M059J (cell line): Measurements from ENCODE around the gene ASCL5. TPM values are rescaled to one million over a fixed set of nuclear protein-coding genes. Genes with fewer than 3 reads are reported as not detected.

Experiments
- DNase-seq: peaks from one replicate; pipeline ENCODE4 v3.0.0-alpha.2; 2012; ENCODE audit warnings: low read depth
- total RNA-seq: library from RNA; depleted of rRNA; stranded (reverse); fragments of >200 nt; shearing (Covaris generic); gene quantifications from 2 replicates; pipeline ENCODE4 v1.2.3, GENCODE V29; 2014

The ASCL5 gene
- total RNA-seq, 1 experiment from 2014 or later, result not detected

DNA sequence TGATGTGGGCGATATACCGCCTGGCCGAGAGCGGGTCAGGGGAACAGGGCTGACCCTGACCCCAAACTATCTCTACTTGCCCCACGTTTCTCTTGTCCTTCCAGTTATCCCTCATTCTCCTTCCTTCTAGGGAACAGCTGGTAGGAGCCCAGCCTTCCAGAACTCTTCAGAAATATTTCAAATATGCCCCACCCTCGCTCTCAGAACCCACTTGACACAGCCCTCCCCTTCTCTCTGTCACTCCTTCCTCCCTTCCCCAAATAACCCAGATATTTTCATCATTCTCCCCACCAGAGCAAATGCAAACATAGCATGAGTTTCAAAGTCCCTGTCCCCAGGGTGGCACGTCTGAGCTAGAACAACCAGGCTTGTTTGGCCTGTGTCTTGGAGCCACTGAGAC, 15.8 kb downstream of the ASCL5 start:
- DNase-seq, result no peak

DNA sequence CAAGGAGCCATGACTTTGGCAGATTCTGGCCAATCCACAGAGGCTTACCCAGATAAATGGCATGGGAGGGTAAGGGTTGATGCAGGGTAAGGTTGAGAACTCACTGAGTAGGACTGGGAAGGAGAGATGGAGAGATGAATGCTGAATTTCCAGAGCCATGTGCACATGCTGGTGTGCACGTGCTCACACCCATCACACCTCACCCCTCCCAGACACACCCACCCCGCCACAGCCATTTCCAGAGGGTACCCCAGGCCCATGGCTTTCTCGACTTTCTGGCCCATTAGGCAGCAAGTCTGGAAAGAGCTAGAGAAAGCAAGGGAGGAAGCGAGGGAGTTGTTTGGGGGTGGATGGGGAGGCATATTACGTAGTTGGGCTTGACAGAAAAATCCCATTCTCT, 16.4 kb downstream of the ASCL5 start:
- DNase-seq, result no peak

DNA sequence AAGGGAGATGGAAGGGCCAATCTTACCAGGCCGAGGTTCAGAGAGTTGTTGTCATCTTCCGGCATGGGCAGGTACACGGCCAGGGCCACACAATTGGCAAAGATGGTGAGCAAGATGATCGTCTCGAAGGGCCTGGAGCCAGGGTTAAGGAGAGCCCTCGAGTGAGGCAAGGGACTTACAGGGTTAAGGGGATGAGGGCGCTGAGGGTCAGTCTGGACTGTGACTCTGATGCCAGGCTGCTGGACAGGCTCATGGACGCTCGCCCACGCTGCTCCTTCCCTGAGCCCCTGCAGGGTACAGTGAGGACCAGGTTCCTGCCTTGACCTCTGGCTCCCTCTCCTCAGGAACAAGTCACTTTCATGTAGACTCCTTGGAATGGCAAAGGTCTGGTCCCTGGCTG, 16.8 kb downstream of the ASCL5 start:
- no peak for DNase-seq

DNA sequence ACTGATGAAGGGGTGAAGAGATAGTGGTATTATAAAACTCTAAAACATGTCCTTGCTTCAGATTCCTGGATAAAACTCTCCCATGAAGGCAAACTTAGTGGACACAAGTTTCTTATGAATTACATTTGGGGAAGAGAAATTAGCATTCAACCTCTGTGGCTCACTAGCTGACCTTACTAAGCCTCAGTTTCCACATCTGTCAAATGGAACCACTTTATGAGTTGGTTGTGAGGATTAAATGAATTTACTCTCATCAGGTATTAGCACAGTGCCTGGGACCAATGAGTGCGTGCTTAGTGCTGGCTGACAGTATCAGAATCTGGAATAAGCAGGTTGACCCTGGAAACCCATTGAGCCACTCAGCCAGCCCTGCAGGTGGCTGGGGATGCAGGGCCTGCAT, 17.3 kb downstream of the ASCL5 start:
- DNase-seq, result no peak

DNA sequence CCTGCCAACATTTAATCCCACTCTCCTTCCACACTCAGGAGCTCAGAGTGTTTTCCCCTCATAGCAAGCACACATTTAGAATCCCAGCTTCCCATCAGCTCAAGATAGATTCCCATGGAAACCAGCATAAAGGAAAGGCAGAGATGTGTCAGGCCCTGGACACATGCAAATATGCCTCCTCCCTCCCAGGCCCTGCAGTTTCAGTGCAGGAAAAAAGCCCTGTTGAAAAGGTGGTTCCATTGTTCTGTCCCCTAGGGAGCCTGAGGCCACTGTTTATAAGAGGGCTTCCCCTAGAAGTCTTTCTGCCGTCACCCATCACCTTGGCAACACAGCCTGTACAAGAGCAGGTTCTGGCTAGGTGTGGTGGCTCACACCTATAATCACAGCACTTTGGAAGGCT, 18.4 kb downstream of the ASCL5 start:
- peak; percentile 16 for DNase-seq

DNA sequence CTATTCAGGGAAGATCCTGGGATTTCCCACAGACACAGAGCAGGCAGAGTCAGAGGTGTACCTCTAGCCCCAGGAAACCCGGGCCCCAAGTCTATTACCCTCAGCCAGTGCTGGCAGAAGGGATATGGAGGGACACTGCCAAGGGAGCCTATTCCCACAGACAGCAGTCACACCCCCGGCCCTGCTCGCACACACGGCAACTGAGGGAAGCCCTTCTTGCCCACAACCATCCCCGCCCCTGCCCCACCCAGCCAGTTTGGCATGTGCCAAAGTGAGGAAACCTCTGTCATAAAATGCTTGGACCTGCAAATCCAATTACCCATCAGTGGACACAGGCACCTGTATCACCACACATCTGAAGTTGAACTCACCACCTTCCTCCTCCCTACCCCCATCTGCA, 21.3 kb downstream of the ASCL5 start:
- no peak for DNase-seq

DNA sequence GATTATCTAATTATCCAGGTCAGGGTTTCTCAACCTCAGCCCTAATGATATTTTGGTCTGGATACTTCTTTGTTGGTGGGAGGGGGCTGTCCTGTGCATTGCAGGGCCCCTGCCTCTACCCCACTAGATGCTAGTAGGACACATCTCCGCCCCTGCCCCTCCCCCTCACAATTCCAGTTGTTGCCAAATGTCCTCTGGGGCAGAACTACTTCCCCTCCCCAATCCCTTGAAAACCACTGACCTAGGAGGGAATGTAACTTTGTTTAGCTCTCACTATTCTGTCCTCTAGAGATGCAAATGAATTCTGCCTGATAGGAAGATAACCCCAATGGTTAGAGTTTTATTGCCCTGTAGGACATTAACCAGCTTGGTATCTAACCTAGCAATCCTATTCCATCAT, 22.8 kb downstream of the ASCL5 start:
- DNase-seq, result no peak

DNA sequence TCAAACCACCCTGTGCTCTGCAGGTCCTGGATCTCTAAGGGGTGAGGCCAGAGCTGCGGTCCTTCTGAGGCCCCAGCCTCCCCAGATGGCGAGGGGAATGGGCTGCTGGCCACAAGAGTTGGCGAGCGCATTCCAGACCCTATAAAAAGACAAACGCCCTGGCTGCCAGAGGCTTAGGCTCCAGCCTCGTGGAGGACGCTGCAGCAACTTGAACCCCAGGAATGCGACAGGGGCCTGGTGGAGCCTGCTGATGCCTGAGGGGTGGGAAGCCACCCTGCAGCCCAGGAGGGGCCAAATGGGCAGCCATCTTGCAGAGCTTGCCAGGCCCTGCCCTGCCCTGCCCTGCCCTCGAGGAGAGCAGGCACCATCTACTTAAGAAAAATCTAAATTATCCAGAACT, 23.3 kb downstream of the ASCL5 start:
- DNase-seq, result no peak

DNA sequence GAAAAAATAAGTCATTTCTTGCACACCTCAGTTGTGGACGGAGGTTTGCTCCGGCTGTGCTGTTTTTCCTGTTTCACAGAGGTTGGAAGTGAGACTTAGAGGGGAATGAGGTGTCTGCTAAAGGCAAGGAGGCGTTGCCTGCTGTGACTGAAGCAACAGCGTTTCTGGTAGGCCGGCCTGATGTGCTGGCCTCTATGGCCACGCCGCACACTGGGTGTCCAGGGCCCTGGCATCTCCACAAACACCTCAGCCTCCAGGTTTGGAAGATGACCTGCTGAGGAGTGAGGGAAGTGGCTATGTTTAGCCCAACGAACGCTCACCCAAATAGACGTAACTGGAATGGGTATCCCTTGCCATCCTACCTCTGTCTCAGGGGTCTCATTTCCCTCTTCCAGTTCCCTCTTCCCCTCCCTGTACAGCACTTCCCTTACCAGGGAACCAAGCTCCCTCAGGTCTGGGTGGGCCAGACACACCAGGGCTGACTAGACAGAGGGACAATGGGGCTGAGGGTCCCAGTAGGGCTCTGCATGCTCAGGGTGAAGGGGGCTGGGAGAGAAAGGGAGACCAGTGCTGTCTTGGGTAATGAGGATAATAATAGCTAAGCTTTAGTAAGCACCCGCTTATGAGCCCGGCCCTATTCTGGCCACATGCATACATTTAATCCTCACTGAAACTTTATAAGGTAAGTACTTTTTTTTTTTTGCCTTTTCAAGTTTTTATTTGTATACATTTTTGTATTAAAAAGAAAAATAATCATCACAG, 26.6 kb downstream of the ASCL5 start:
- DNase-seq, result no peak

DNA sequence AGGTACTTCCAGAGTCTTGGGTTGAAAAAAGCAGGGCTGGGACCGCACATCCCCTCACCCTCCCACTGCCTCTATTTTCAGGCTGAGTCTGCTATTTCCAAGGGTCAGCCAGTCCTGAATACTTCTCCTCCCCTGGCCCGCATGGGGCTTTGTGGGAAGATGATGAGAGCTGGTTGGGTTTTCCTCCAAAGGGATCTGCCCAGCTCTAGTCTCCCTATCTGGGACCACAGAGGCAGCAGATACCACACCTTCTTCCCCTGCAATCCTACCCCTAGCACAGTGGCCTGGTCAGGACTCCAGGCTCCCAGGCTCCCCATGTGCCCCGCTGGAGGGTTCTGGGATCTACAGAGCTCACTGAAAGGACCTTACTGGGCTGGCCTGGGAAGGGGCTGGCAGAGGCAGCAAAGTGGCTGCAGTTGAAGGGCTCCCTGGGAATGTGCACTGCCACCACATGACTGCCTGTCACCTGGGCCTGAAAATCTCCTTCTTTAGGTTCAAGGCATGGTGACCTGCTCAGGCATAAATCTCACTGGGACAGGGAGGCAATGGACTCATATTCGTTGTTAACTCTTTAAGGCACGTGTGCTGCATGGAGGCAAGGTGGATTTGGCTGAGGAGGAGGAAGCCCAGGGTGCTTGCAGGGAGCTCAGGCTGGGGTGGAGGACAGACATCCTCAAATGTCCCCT, 27.8 kb downstream of the ASCL5 start:
- no peak for DNase-seq

DNA sequence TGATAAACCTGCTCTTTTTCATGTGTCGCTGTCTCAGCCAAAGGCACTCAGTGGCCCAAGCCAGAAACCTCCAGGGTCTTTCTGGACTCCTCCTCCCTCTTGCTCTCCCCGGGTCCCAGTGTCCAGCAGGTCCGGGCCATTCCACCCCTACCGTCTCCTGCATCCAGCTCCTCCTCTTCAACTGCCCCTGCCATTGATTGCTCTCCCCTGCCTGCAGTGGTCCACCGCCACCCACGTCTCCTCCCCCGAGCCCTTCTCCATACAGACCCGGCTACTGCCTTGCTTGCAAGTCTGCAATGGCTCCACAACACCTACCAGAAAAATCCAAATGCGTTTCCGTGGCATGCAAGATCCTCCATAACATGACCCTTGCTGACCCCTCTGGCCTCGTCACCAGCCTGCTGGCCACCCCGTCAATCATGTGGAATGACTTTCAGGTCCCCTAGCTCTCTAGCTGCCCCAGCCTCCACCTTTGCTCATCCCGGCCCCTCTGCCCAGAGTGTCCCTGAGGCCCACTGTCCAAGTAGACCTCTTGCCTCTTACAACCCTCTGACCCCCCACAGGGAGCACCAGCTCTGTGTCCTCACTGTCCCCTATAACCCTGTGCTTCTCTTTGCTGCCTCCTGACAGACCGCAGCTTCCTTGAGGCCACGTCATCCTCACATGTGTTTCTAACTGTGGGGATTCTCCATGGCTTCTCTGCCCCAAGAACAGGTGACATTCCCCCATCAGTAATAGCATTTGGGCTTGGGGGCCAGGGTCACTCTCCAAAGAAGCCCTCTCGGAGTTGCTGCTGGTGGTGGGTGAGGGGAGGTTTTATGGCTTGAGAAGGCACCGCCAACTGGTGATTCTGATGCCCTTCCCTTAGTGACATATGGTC, 29.8 kb downstream of the ASCL5 start:
- peak; percentile 35 for DNase-seq

DNA sequence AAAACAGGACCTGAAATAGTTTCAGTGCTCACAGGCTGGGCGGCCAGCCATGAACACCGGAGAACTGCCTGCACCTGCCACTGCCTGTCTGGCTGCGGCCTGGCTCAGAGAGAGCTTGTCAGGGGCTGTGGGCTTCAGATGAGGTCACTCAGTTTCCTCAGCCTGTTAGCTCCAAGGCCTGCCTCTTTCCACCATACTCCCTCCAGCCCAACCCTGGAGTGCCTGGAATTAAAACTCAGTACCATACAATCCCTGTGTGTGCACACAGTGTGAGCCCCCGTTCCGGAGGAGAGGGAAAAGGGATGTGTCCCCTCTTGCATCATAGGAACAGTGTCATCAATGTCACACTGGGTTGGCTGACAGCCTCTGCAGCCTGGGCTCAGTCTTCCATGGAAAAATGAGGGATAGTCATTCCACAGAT, 30.9 kb downstream of the ASCL5 start:
- no peak for DNase-seq

DNA sequence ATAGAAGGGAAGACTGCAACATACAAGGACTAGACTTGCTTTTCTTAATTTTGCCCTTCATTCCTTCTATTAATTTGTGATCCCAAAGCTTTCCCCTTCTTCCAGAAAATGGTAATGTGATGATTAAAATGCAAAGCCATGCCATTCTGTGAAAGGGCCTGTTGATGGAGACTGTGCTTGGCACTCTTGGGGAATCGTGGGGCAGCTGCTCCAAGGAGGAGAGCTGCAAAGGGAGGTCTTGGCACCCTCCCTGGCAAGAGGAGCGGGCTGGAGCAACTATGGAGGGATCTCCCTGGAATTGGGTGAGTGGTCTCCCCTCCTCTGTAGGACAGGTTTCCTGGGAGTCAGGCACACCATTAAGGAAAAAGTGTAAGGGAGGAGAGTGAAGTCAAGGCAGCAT, 31.4 kb downstream of the ASCL5 start:
- DNase-seq, result no peak

DNA sequence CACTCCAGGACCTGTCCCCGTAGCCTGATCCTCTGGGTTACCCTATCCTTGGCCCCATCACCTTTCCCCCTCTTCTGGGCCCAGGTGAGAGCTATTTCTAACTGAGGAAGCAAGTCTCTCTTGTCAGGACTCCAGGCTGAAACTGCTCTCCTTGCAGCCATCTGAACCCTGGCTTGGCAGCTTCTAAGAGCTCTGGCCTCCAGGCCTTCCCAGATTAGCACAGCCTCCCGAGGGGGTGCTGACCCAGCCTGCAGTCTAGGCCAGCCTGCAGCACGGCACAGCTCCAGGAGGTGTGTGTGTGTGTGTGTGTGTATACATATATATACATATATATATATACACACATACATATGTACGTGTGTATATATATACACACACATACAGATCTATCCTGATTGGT, 32.2 kb downstream of the ASCL5 start:
- no peak for DNase-seq

DNA sequence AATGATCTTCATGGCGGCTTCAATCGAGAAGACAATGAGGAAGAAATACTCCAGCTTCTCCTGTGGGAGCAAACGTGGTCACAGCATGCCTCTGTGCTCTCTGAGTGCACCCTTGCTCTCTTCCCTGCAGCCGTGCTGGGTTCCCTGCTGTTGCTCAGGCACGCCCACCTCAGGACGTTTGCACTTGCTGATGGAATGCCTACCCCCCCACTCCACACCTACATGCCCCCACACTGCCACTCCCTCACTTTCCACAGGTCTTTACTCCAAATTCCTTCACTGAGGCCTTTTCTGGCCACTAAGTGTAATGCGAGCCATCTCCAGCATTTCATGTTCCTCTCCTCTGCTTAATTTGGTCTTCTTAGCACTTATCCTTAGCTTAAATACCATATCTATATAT, 33.0 kb downstream of the ASCL5 start:
- no peak for DNase-seq

DNA sequence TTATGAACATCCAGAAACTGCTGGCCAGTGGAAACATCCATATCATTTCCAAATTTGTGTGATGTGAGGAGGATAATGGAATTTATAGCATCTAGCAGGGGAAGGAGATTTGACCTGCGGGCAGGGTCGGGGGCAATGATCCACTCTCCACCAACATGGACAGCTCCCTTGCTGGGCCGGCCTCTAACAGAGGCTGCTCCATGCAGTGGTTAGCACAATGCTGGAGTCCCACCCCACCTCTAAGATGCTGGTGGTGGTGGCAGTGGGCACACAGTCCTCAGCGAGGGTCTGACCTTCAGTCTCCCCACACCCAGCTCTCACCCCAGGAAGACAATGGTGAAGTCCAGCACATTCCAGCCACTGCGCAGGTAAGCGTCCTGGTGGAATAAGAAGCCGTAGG, 33.4 kb downstream of the ASCL5 start:
- no peak for DNase-seq

DNA sequence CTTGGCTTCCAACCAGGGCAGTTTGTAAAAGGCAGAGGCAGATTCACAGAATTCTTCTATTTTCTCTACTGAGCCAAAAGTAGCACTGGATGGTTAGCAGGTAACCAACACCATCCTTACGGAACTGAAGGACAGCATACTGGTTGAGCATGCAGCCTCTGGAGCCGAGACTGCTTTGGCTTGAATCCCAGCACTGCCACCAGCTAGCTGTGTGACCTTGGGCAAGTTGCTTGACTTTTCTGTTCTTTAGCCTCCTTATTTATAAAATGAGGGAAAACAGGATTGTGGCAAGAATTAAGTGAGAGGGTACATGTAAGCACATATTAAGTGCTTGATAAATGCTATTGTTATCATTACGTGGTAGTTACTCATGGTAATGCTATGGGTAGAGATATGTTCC, 34.2 kb downstream of the ASCL5 start:
- no peak for DNase-seq

DNA sequence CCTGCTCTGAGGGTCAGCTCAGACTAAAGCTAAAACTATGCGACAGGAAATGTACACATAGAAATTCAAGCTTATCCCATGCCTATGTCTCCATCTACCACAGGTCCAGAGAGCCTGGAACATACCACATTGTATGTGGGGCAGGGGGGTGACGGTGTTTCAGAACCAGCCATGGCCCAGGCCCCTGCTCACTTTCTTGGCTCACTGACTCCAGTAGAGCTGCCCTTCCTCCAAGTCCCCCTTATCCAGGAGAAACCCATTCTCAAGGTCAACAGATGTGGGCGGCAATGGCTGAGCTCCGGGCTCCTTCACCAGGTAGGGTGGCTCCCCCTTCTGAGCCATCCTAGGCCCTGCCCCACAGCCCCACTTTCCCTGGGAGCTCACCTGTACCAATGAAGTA, 35.7 kb downstream of the ASCL5 start:
- DNase-seq, result no peak

DNA sequence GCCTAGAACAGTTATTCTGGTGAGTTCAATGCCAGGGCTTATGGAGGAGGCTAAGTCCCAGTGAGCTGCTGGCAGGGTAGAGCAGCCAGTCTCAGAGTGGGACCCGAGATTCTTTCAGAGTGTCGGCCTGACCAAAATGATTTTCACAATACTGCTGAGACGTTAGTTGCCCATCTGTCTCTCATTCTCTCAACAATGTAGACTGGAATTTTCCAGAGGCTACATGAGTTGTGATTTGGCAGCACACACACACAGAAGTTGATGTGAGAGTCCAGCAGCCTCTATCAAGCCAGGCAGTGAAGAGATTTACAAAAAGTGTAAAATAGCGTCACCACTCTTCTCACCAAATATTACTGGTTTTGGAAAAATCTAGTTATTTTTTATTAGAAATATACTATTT, 36.4 kb downstream of the ASCL5 start:
- no peak for DNase-seq

DNA sequence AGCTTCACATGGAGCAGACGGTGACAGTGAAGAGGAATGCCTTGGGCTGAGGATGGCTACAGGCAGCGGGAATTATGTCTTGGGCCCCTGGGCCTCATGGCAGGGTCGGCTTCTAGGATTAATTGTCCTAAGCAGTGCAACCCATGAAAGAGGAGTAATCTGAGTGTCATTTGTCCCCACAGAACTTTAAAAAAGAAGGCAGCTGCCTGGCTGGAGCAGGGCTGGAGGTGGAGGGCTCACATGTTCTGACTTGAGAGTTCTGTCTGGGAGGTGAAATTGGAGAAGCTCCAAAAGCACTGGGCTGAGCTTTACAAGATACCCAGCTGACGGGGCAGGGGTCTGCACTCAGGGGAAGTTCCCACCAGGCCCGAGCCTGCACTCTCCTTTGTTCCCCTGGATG, 37.4 kb downstream of the ASCL5 start:
- no peak for DNase-seq

DNA sequence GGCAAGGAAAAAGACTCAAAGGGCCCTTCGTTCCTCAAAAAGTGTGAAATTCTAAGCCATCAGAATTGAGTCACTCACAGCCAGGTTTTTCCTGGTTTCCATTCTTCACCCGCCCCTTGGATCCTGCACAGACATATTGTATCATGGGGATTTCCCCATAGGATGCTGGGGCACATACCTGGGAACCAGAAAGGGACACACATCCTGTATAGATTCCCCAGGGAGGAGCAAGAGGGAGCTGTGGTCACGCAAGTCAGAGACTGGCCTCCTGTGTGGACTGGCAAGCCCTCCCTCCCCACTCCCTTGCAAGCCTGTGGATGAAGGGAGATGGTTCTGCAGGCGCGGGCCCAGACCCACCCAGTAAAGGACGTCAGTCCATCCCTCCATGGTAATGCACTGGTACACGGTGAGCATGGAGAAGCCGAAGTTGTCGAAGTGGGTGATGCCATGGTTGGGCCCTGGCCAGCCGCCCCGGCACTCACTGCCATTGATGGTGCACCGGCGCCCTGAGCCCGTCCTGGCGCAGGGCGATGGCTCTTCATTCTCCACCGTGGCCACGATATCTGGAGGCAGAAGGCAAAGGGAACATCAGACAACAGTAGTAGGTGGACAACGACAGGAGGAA, 38.0 kb downstream of the ASCL5 start:
- DNase-seq, result no peak

DNA sequence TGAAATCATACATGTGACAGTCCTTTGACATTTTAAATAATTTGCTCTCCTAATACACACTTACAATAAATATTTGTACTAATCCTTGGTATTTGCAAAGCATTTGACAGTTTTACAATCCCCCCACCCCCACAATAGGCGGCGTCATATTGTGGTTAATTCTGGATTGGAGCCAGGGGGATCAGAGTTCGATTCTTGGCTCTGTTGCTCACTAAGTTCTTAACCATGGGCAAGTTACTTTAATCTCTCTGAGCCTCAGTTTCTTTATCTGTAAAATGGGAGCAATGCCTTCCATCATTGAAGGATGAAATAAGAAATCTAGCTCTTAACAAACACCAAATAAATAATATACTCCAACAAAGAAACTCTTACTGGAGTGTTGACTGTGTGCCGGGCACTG, 38.6 kb downstream of the ASCL5 start:
- no peak for DNase-seq
